ENCODE measurements around the gene UBQLN1. TPM values are rescaled to one million over a fixed set of nuclear protein-coding genes. Genes with fewer than 3 reads are reported as not detected.

The UBQLN1 gene
- total RNA-seq, 4 donors from 2014 or later: 202 to 266 (median 231) TPM

- TF ChIP-seq, protein P1, sequence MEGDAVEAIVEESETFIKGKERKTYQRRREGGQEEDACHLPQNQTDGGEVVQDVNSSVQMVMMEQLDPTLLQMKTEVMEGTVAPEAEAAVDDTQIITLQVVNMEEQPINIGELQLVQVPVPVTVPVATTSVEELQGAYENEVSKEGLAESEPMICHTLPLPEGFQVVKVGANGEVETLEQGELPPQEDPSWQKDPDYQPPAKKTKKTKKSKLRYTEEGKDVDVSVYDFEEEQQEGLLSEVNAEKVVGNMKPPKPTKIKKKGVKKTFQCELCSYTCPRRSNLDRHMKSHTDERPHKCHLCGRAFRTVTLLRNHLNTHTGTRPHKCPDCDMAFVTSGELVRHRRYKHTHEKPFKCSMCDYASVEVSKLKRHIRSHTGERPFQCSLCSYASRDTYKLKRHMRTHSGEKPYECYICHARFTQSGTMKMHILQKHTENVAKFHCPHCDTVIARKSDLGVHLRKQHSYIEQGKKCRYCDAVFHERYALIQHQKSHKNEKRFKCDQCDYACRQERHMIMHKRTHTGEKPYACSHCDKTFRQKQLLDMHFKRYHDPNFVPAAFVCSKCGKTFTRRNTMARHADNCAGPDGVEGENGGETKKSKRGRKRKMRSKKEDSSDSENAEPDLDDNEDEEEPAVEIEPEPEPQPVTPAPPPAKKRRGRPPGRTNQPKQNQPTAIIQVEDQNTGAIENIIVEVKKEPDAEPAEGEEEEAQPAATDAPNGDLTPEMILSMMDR (IDR thresholded peaks at IDR 0.05 in 4 of 5, conservative IDR thresholded peaks at IDR 0.05 in 1 of 5): no peak
- TF ChIP-seq POLR2A (IDR thresholded peaks at IDR 0.05): no peak
- ATAC-seq: no peak
- no peaks in the 10 kb centered on the region for H3K9me3 ChIP-seq
These were observed 76.8 kb downstream of the UBQLN1 start for GRCh38 chr9:83630938-83631457.

GRCh38 chr9:83629433-83630104, 78.2 kb downstream of the UBQLN1 start:
- no peak overlapping the region for H3K4me3 ChIP-seq
- H3K9me3 ChIP-seq: no peaks in the 10 kb centered on the region
- no peak overlapping the region for H3K27ac ChIP-seq
- intact Hi-C loops (cut with DNase I; ENCODE audit: low total_unique reads): no loop called here
- no peak for ATAC-seq
- in situ Hi-C loops (cut with MboI; ENCODE audit: low sequenced_read_pairs in 4 of 4): loop anchor here in 1 of 4 donors (25.0 kb wide), 1 partner anchor 292 kb away; no protein-coding TSS in a partner anchor
- DNase-seq: no peak
- no peaks in the 10 kb centered on the region for H3K27me3 ChIP-seq
- TF ChIP-seq, protein P1 (IDR thresholded peaks at IDR 0.05 in 4 of 5, conservative IDR thresholded peaks at IDR 0.05 in 1 of 5): no peak
- no peak for TF ChIP-seq POLR2A (IDR thresholded peaks at IDR 0.05)
- H3K36me3 ChIP-seq: peaks cover 0 to 11% of the 10 kb centered on the region in 2 donors
- no peaks in the 10 kb centered on the region for H3K4me1 ChIP-seq

More at GRCh38 chr9:83630938-83631457, 76.8 kb downstream of the UBQLN1 start:
- no peak for DNase-seq
- Histone ChIP-seq H3K4me3 (no peak overlapping the region), H3K36me3 (peaks cover 0 to 11% of the 10 kb centered on the region in 2 donors), H3K27ac (no peak overlapping the region), H3K4me1 (no peaks in the 10 kb centered on the region), H3K27me3 (no peaks in the 10 kb centered on the region)
- in situ Hi-C loops (cut with MboI; ENCODE audit: low sequenced_read_pairs in 4 of 4) (loop anchor here in 1 of 4 donors (25.0 kb wide), 1 partner anchor 294 kb away; no protein-coding TSS in a partner anchor), intact Hi-C loops (cut with DNase I; ENCODE audit: low total_unique reads) (no loop called here)

DNA sequence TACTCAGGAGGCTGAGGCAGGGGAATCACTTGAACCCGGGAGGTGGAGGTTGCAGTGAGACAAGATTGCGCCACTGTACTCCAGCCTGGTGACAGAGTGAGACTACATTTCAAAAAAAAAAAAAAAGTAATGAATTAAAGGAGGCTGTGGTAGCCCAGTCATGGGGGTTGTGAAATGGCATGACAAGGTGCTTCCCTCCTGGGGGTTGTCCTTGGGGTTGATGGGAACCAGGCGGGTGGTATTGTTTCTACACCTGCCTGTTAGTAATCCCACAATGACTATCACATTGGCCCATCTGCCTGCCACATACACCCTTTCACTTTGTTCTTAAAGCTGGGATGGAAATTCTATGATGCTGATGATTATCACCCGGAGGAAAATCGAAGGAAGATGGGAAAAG, 79.2 kb downstream of the UBQLN1 start:
- DNase-seq: no peak
- H3K4me1 ChIP-seq: peaks cover 4 to 8% of the 10 kb centered on the region in 2 donors
- intact Hi-C loops (cut with DNase I; ENCODE audit: low total_unique reads) (no loop called here), in situ Hi-C loops (cut with MboI; ENCODE audit: low sequenced_read_pairs in 4 of 4) (loop anchor here in 1 of 4 donors (25.0 kb wide), 1 partner anchor 291 kb away; no protein-coding TSS in a partner anchor)
- no peak for ATAC-seq
- TF ChIP-seq, protein P1 (IDR thresholded peaks at IDR 0.05 in 4 of 5, conservative IDR thresholded peaks at IDR 0.05 in 1 of 5): no peak
- no peak for TF ChIP-seq POLR2A (IDR thresholded peaks at IDR 0.05)
- no peak overlapping the region for H3K27ac ChIP-seq
- H3K27me3 ChIP-seq: no peaks in the 10 kb centered on the region
- H3K36me3 ChIP-seq: peaks cover 0 to 11% of the 10 kb centered on the region in 2 donors
- no peaks in the 10 kb centered on the region for H3K9me3 ChIP-seq
- no peak overlapping the region for H3K4me3 ChIP-seq

DNA sequence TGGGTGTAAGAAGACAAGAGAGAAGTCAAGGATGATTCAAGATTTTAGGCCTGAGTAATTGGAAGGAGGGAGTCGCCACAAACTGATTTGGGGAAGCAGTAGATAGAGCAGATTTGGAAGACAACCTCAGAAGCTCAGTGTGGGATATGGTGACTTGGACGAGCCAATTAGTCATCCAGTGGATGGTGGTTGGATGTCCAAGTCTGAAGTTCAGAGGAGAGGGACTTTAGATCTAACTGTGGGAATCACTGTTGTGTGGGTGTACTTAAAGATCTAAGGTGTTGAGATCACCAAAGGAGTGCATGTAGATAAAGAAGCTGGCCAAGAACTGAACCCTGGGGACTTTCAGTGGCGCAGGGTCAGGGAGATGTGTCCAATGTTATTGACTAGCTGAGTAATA, 82.6 kb downstream of the UBQLN1 start:
- TF ChIP-seq, protein P1 (IDR thresholded peaks at IDR 0.05 in 4 of 5, conservative IDR thresholded peaks at IDR 0.05 in 1 of 5): no peak
- TF ChIP-seq POLR2A (IDR thresholded peaks at IDR 0.05): no peak
- Histone ChIP-seq H3K27me3 (no peaks in the 10 kb centered on the region), H3K27ac (no peak overlapping the region), H3K4me1 (peaks cover 6 to 12% of the 10 kb centered on the region in 2 donors), H3K9me3 (no peaks in the 10 kb centered on the region), H3K36me3 (peaks cover 0 to 11% of the 10 kb centered on the region in 2 donors), H3K4me3 (no peak overlapping the region)
- intact Hi-C loops (cut with DNase I; ENCODE audit: low total_unique reads): no loop called here
- ATAC-seq: no peak
- no peak for DNase-seq
- in situ Hi-C loops (cut with MboI; ENCODE audit: low sequenced_read_pairs in 4 of 4): loop anchor here in 1 of 4 donors (25.0 kb wide), 1 partner anchor 288 kb away; no protein-coding TSS in a partner anchor

Data from gastrocnemius medialis (tissue), 4 donors.